ENCODE data around the gene SMARCE1.

The SMARCE1 gene

DNA sequence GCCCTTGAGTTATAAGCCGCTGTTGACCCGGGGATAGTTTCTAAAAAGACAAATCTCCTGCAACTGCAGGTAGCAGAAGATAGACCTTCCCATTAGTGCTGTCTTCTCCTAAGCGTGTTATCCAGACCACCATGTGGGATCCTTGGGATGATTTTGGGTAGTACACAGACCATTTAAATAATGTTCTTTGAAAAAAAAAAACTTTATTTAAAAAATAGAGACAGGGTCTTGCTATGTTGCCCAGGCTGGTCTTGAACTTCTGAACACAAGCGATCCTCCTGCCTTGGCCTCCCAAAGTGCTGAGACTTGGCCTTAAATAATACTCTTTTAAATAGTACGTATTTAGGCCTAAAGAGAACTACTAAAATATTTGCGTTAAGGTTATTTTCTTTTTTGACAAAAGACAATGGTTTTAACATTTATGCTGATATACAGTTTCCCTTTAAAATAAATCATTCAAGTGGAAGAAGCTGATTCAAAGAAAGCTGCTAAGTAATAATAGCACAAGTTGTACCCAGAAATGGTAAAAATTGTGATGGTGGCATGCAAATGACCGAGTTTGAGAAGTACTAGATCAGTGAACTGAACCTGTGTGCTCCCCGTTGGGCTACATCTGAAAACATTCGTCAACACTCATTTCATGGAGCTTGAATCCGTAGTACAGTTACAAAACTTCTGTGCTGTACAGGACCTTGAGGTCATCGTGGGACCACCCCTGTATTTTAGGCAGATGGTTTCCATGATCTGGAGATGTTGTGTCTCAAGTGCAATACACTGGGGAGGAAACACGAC lies 24.0 kb downstream of the SMARCE1 start:
- in situ Hi-C loops (cut with HindIII; ENCODE audit: low pct_ligation_motif_present, low sequenced_read_pairs) = no loop called here
- Histone ChIP-seq H3K36me3 (replicated peaks) (peaks cover 4% of the 10 kb centered on the region), H3K4me3 (ENCODE audit: low read depth, low read length) (no peak overlapping the region), H3K27ac (no peak overlapping the region), H3K27me3 (replicated peaks) (no peaks in the 10 kb centered on the region)
- TF ChIP-seq, protein P1, sequence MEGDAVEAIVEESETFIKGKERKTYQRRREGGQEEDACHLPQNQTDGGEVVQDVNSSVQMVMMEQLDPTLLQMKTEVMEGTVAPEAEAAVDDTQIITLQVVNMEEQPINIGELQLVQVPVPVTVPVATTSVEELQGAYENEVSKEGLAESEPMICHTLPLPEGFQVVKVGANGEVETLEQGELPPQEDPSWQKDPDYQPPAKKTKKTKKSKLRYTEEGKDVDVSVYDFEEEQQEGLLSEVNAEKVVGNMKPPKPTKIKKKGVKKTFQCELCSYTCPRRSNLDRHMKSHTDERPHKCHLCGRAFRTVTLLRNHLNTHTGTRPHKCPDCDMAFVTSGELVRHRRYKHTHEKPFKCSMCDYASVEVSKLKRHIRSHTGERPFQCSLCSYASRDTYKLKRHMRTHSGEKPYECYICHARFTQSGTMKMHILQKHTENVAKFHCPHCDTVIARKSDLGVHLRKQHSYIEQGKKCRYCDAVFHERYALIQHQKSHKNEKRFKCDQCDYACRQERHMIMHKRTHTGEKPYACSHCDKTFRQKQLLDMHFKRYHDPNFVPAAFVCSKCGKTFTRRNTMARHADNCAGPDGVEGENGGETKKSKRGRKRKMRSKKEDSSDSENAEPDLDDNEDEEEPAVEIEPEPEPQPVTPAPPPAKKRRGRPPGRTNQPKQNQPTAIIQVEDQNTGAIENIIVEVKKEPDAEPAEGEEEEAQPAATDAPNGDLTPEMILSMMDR (IDR thresholded peaks at IDR 0.05; ENCODE audit: low read depth, low read length, missing control alignments) = no peak
- DNase-seq = no peak

DNA sequence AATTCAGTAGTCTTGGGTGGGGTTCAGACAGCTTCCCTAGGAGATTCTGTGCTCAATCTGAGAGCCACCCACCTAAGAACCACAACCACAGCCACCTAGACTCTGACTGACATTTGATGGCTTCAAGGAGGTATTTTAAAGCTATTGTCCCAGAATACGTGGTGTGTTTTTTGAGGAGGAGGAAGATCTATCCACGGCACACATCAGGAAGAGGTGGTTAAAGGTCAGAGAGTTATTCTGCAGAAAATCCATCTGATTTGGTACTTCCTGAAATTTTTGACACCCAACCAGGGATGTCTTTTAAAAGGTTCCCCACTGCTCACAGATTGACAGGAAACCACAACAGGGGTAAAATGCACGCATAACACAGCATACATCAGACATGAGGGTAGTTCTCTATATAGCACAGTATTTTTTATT lies 25.1 kb downstream of the SMARCE1 start:
- Histone ChIP-seq H3K27ac (no peak overlapping the region), H3K27me3 (replicated peaks) (no peaks in the 10 kb centered on the region), H3K36me3 (replicated peaks) (no peaks in the 10 kb centered on the region), H3K4me3 (ENCODE audit: low read depth, low read length) (no peak overlapping the region)
- in situ Hi-C loops (cut with HindIII; ENCODE audit: low pct_ligation_motif_present, low sequenced_read_pairs) = no loop called here
- DNase-seq = no peak
- TF ChIP-seq, protein P1 (IDR thresholded peaks at IDR 0.05; ENCODE audit: low read depth, low read length, missing control alignments) = no peak

DNA sequence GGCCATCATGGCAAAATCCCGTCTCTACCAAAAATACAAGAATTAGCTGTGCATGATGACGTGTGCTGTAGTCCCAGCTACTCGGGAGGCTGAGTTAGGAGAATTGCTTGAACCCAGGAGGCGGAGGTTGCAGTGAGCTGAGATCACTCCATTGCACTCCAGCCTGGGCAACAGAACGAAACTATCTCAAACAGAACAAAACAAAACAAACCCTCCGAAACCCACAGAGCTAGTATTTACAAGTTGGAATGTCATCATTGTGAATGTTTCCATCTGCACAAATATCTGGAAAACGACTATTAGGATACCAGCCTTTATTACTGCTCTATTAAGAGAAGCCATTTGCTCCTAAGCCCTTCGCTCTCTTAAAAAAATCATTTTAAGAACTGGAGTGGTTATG lies 26.0 kb downstream of the SMARCE1 start:
- Histone ChIP-seq H3K36me3 (replicated peaks) (no peaks in the 10 kb centered on the region), H3K27ac (no peak overlapping the region), H3K4me3 (ENCODE audit: low read depth, low read length) (no peak overlapping the region), H3K27me3 (replicated peaks) (peaks cover under 1% of the 10 kb centered on the region)
- TF ChIP-seq, protein P1 (IDR thresholded peaks at IDR 0.05; ENCODE audit: low read depth, low read length, missing control alignments) = no peak
- in situ Hi-C loops (cut with HindIII; ENCODE audit: low pct_ligation_motif_present, low sequenced_read_pairs) = no loop called here
- DNase-seq = no peak

DNA sequence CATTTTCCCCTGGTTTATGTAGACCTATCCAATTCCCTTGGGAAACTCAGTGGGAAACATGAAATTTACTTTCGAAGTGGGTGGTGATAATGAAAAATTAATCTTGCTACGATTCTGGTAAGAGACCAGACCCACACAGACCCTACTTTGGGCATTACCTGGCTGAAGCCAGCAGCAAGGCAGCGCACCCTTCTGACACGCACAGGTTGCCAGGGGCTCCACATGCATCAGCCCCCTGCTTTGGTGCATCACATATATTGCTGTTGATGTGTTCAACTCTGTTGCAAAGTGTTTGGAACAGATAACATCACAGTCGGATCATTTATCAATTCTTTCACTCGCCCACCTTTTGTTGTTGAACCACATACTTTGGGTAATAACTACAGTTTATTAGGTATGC lies 26.6 kb downstream of the SMARCE1 start:
- in situ Hi-C loops (cut with HindIII; ENCODE audit: low pct_ligation_motif_present, low sequenced_read_pairs) = no loop called here
- Histone ChIP-seq H3K27ac (no peak overlapping the region), H3K27me3 (replicated peaks) (peaks cover 3% of the 10 kb centered on the region), H3K4me3 (ENCODE audit: low read depth, low read length) (no peak overlapping the region), H3K36me3 (replicated peaks) (no peaks in the 10 kb centered on the region)
- no peak for DNase-seq
- TF ChIP-seq, protein P1 (IDR thresholded peaks at IDR 0.05; ENCODE audit: low read depth, low read length, missing control alignments) = no peak

DNA sequence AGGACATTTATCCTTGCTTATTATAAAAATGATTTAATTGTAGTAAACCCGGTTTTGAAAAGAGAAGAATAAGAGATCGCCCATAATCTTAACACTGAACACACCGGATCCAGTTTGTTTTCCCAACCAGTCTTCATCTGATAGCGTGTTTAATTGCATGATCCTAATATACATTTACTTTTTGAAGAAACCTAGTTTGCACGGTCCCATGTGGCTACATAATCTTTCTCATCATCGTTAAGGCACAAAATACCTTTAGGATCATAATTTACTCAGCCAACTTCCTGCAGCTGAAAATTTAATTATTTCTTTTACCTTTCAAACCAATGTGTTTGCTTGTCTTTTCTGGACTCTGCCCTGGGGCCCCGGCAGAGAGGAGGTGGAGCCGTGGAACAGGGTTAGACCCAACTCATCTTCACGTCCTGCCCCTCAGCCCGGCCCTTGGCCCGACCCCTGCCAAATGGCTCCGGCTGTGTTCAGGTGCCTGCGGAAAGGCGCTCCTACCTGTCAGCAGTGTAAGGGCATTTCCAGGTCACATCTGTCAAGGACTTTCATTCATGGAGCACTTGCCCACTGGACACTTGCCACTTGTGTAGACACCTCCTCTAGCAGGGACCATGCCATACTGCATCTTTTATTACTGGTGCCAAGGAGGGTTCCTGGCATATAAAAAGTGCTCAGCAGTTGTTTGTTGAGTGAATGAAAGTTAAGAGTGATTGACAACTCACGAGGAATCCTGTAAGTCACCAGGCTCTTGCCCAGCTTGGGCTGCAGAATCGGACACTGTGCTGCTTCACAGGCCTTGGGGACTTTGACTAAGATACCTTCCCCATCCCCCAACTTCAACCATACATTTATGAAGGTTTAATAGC lies 28.6 kb downstream of the SMARCE1 start:
- TF ChIP-seq, protein P1 (IDR thresholded peaks at IDR 0.05; ENCODE audit: low read depth, low read length, missing control alignments) = no peak
- in situ Hi-C loops (cut with HindIII; ENCODE audit: low pct_ligation_motif_present, low sequenced_read_pairs) = no loop called here
- Histone ChIP-seq H3K27me3 (replicated peaks) (peaks cover 5% of the 10 kb centered on the region), H3K27ac (no peak overlapping the region), H3K36me3 (replicated peaks) (no peaks in the 10 kb centered on the region), H3K4me3 (ENCODE audit: low read depth, low read length) (no peak overlapping the region)
- no peak for DNase-seq
